Measurements from ENCODE around the gene TRIO. TPM values are rescaled to one million over a fixed set of nuclear protein-coding genes. Genes with fewer than 3 reads are reported as not detected.

Gene TRIO
- total RNA-seq, 1 experiment from 2014 or later: 211 TPM

GRCh38 chr5:14128079-14128478 lies 15.1 kb upstream of the TRIO start:
- BruUV-seq (replicated peaks): no TSS peak
- no peaks in the 10 kb centered on the region for H3K79me2 ChIP-seq (ENCODE audit: low read length)
- TF ChIP-seq EZH2 (IDR thresholded peaks at IDR 0.05; ENCODE audit: low read length, unreplicated experiment) (no peak), CTCF (conservative IDR thresholded peaks at IDR 0.05; ENCODE audit: low read depth, low read length) (no peak), EZH2phosphoT487 (IDR thresholded peaks at IDR 0.05; ENCODE audit: borderline replicate concordance, low read length) (no peak)
- POLR2A ChIA-PET (ENCODE audit: unreplicated experiment): no interaction called here
- H3K27ac ChIP-seq (ENCODE audit: low read length): no peak overlapping the region
- no peaks in the 10 kb centered on the region for H3K36me3 ChIP-seq (ENCODE audit: low read depth, low read length)
- H3K4me1 ChIP-seq (ENCODE audit: insufficient read depth, low read length): no peaks in the 10 kb centered on the region
- DNase-seq (no peak), ATAC-seq (no peak)
- no peak overlapping the region for H3K9ac ChIP-seq (ENCODE audit: low read length)
- H3K9me2 ChIP-seq (replicated peaks; ENCODE audit: low read length): no peaks in the 10 kb centered on the region
- no peaks in the 10 kb centered on the region for H3K9me3 ChIP-seq (ENCODE audit: low read length)
- no peak overlapping the region for H3K4me3 ChIP-seq (ENCODE audit: low read length)
- no peak overlapping the region for H3K4me2 ChIP-seq (ENCODE audit: low read length)
- CTCF ChIA-PET: no interaction called here
- intact Hi-C loops (cut with micrococcal nuclease): no loop called here
- H3K27me3 ChIP-seq (ENCODE audit: low read length): no peaks in the 10 kb centered on the region
- H4K20me1 ChIP-seq (ENCODE audit: low read length): no peaks in the 10 kb centered on the region
- no peaks in the 10 kb centered on the region for H3F3A ChIP-seq (ENCODE audit: low read length, unreplicated experiment)
- H2AFZ ChIP-seq (ENCODE audit: low read length): no peak overlapping the region

GRCh38 chr5:14129123-14129522 lies 14.0 kb upstream of the TRIO start:
- no peaks in the 10 kb centered on the region for H3K79me2 ChIP-seq (ENCODE audit: low read length)
- no peaks in the 10 kb centered on the region for H3K27me3 ChIP-seq (ENCODE audit: low read length)
- H3K36me3 ChIP-seq (ENCODE audit: low read depth, low read length): no peaks in the 10 kb centered on the region
- H4K20me1 ChIP-seq (ENCODE audit: low read length): no peaks in the 10 kb centered on the region
- H3K4me1 ChIP-seq (ENCODE audit: insufficient read depth, low read length): no peaks in the 10 kb centered on the region
- H2AFZ ChIP-seq (ENCODE audit: low read length): no peak overlapping the region
- intact Hi-C loops (cut with micrococcal nuclease): no loop called here
- no peak overlapping the region for H3K9ac ChIP-seq (ENCODE audit: low read length)
- H3K4me2 ChIP-seq (ENCODE audit: low read length): no peak overlapping the region
- no peaks in the 10 kb centered on the region for H3K9me2 ChIP-seq (replicated peaks; ENCODE audit: low read length)
- no peak overlapping the region for H3K27ac ChIP-seq (ENCODE audit: low read length)
- DNase-seq (no peak), ATAC-seq (no peak)
- H3F3A ChIP-seq (ENCODE audit: low read length, unreplicated experiment): no peaks in the 10 kb centered on the region
- no peak overlapping the region for H3K4me3 ChIP-seq (ENCODE audit: low read length)
- H3K9me3 ChIP-seq (ENCODE audit: low read length): no peaks in the 10 kb centered on the region
- TF ChIP-seq CTCF (conservative IDR thresholded peaks at IDR 0.05; ENCODE audit: low read depth, low read length): no peak
- TF ChIP-seq EZH2 (IDR thresholded peaks at IDR 0.05; ENCODE audit: low read length, unreplicated experiment): no peak
- no peak for TF ChIP-seq EZH2phosphoT487 (IDR thresholded peaks at IDR 0.05; ENCODE audit: borderline replicate concordance, low read length)
- POLR2A ChIA-PET (ENCODE audit: unreplicated experiment): no interaction called here
- no TSS peak for BruUV-seq (replicated peaks)
- CTCF ChIA-PET: no interaction called here

GRCh38 chr5:14131855-14132503 lies 11.2 kb upstream of the TRIO start:
- H2AFZ ChIP-seq (ENCODE audit: low read length): no peak overlapping the region
- no peak overlapping the region for H3K27ac ChIP-seq (ENCODE audit: low read length)
- no TSS peak for BruUV-seq (replicated peaks)
- H3K27me3 ChIP-seq (ENCODE audit: low read length): no peaks in the 10 kb centered on the region
- no peaks in the 10 kb centered on the region for H3K9me3 ChIP-seq (ENCODE audit: low read length)
- H3K9me2 ChIP-seq (replicated peaks; ENCODE audit: low read length): no peaks in the 10 kb centered on the region
- H3K4me3 ChIP-seq (ENCODE audit: low read length): no peak overlapping the region
- H3K79me2 ChIP-seq (ENCODE audit: low read length): no peaks in the 10 kb centered on the region
- no peaks in the 10 kb centered on the region for H3K36me3 ChIP-seq (ENCODE audit: low read depth, low read length)
- DNase-seq (no peak), ATAC-seq (no peak)
- no peak overlapping the region for H3K9ac ChIP-seq (ENCODE audit: low read length)
- CTCF ChIA-PET: no interaction called here
- no peaks in the 10 kb centered on the region for H3F3A ChIP-seq (ENCODE audit: low read length, unreplicated experiment)
- H3K4me1 ChIP-seq (ENCODE audit: insufficient read depth, low read length): no peaks in the 10 kb centered on the region
- TF ChIP-seq EZH2phosphoT487 (IDR thresholded peaks at IDR 0.05; ENCODE audit: borderline replicate concordance, low read length) (no peak), EZH2 (IDR thresholded peaks at IDR 0.05; ENCODE audit: low read length, unreplicated experiment) (no peak), CTCF (conservative IDR thresholded peaks at IDR 0.05; ENCODE audit: low read depth, low read length) (no peak)
- intact Hi-C loops (cut with micrococcal nuclease): no loop called here
- no peak overlapping the region for H3K4me2 ChIP-seq (ENCODE audit: low read length)
- no peaks in the 10 kb centered on the region for H4K20me1 ChIP-seq (ENCODE audit: low read length)
- POLR2A ChIA-PET (ENCODE audit: unreplicated experiment): no interaction called here
